DOHH2 (cell line): ENCODE results near the gene TIPARP.

Source experiments
- EZH2phosphoT487 ChIP-seq: fragments of 200-600 bp; sonication (generic); IDR thresholded peaks from 2 replicates; pipeline ENCODE4 v1.6.1; 2017; ENCODE audit warnings: borderline replicate concordance, mild to moderate bottlenecking, antibody characterized with exemption, low read length, moderate library complexity, mixed read lengths
- TF ChIP-seq, protein P1 (sequence below): fragments of 200-600 bp; sonication (generic); IDR thresholded peaks from one replicate; pipeline ENCODE4 v1.5.1; 2014; ENCODE audit warnings: antibody characterized with exemption, mild to moderate bottlenecking, low read depth, low read length; ENCODE audit not compliant: poor library complexity, severe bottlenecking

DNA sequence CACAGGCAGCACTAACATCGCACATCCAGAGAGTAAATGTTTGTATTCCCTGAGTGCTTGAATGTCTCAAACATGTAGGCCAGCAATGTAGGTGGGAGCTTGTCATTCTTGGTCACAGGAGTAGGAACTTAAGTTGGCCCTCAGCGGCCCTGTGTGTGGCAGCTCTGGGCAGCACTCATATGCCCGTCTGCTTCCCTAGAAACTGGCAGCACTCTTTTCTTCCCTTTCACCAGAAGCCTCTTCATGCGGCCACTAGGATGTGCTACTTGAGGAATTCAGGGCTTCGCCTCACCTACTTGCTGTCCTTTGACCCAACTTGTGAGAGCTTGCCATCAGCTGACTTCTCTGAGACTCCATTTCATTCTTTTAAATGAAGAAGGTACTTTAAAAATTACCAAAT is 69.5 kb downstream of the TIPARP start:
- TF ChIP-seq, protein P1, sequence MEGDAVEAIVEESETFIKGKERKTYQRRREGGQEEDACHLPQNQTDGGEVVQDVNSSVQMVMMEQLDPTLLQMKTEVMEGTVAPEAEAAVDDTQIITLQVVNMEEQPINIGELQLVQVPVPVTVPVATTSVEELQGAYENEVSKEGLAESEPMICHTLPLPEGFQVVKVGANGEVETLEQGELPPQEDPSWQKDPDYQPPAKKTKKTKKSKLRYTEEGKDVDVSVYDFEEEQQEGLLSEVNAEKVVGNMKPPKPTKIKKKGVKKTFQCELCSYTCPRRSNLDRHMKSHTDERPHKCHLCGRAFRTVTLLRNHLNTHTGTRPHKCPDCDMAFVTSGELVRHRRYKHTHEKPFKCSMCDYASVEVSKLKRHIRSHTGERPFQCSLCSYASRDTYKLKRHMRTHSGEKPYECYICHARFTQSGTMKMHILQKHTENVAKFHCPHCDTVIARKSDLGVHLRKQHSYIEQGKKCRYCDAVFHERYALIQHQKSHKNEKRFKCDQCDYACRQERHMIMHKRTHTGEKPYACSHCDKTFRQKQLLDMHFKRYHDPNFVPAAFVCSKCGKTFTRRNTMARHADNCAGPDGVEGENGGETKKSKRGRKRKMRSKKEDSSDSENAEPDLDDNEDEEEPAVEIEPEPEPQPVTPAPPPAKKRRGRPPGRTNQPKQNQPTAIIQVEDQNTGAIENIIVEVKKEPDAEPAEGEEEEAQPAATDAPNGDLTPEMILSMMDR, result no peak
- TF ChIP-seq EZH2phosphoT487, result no peak
